Trophoblast cell (in vitro differentiated cells and primary cell): Measurements from ENCODE around the gene DNAJC28. TPM values are rescaled to one million over a fixed set of nuclear protein-coding genes. Genes with fewer than 3 reads are reported as not detected.

ENCODE experiments used
- DNase-seq, 2 donors: peaks; one replicate each; pipeline ENCODE4 v3.0.0-alpha.2; 2016
- H2AFZ ChIP-seq: 2 replicates; pipeline ENCODE4 v1.6.1; 2013; ENCODE audit warnings: low read length, moderate library complexity, mild to moderate bottlenecking; ENCODE audit not compliant: insufficient read depth, poor library complexity
- H2AK5ac ChIP-seq: 2 replicates; pipeline ENCODE4 v1.6.1; 2013; ENCODE audit warnings: mild to moderate bottlenecking, low read length
- H2BK120ac ChIP-seq: 2 replicates; pipeline ENCODE4 v1.6.1; 2013; ENCODE audit warnings: low read length, mild to moderate bottlenecking, moderate library complexity; ENCODE audit not compliant: insufficient read depth, poor library complexity
- H2BK12ac ChIP-seq: 2 replicates; pipeline ENCODE4 v1.6.1; 2013; ENCODE audit warnings: mild to moderate bottlenecking, low read length, moderate library complexity
- H2BK5ac ChIP-seq: 2 replicates; pipeline ENCODE4 v1.6.1; 2013; ENCODE audit warnings: low read length, low read depth, moderate library complexity, mild to moderate bottlenecking; ENCODE audit not compliant: poor library complexity
- H3K14ac ChIP-seq: 2 replicates; pipeline ENCODE4 v1.6.1; 2013; ENCODE audit warnings: mild to moderate bottlenecking, low read length
- H3K18ac ChIP-seq: 2 replicates; pipeline ENCODE4 v1.6.1; 2013; ENCODE audit warnings: mild to moderate bottlenecking, low read length
- H3K23ac ChIP-seq: 2 replicates; pipeline ENCODE4 v1.6.1; 2013; ENCODE audit warnings: low read length
- H3K27ac ChIP-seq: 2 replicates; pipeline ENCODE4 v1.5.1; 2013; ENCODE audit warnings: low read depth, mild to moderate bottlenecking, inconsistent platforms, low read length, moderate library complexity
- H3K27me3 ChIP-seq: 2 replicates; pipeline ENCODE4 v1.6.1; 2013; ENCODE audit warnings: inconsistent platforms, mild to moderate bottlenecking, low read length, moderate library complexity; ENCODE audit not compliant: insufficient read depth
- H3K36me3 ChIP-seq, 2 experiments: 1 replicate in 1 of 2; 2 replicates in 1 of 2; pipeline ENCODE4 v1.6.1; 2013; ENCODE audit warnings: low read length in 2 of 2, mild to moderate bottlenecking in 2 of 2, moderate library complexity in 1 of 2; ENCODE audit not compliant: insufficient read depth in 2 of 2, control insufficient read depth in 1 of 2
- H3K4ac ChIP-seq: 2 replicates; pipeline ENCODE4 v1.6.1; 2013; ENCODE audit warnings: low read depth, mild to moderate bottlenecking, low read length, moderate library complexity
- H3K4me1 ChIP-seq, 2 experiments: 1 replicate in 1 of 2; 2 replicates in 1 of 2; pipeline ENCODE4 v1.6.1; 2013; ENCODE audit warnings: low read length in 2 of 2, mild to moderate bottlenecking in 2 of 2, moderate library complexity in 1 of 2; ENCODE audit not compliant: insufficient read depth in 2 of 2, control insufficient read depth in 1 of 2
- H3K4me2 ChIP-seq: 2 replicates; pipeline ENCODE4 v1.6.1; 2013; ENCODE audit warnings: inconsistent platforms, mild to moderate bottlenecking, low read length, moderate library complexity
- H3K4me3 ChIP-seq: 2 replicates; pipeline ENCODE4 v1.5.1; 2013; ENCODE audit warnings: mild to moderate bottlenecking, low read depth, low read length, inconsistent platforms
- H3K79me1 ChIP-seq: one replicate; pipeline ENCODE4 v1.6.1; 2013; ENCODE audit warnings: low read length
- H3K79me2 ChIP-seq: 2 replicates; pipeline ENCODE4 v1.6.1; 2013; ENCODE audit warnings: low read length, mild to moderate bottlenecking; ENCODE audit not compliant: control insufficient read depth, insufficient read depth, poor library complexity
- H3K9ac ChIP-seq: 2 replicates; pipeline ENCODE4 v1.6.1; 2013; ENCODE audit warnings: mild to moderate bottlenecking, low read length
- H3K9me3 ChIP-seq: 2 replicates; pipeline ENCODE4 v1.6.1; 2013; ENCODE audit warnings: low read depth, mild to moderate bottlenecking, control low read depth, inconsistent platforms, low read length; ENCODE audit not compliant: insufficient read depth
- H4K12ac ChIP-seq: 2 replicates; pipeline ENCODE4 v1.6.1; 2013; ENCODE audit warnings: low read depth, mild to moderate bottlenecking, low read length, moderate library complexity
- H4K8ac ChIP-seq: 2 replicates; pipeline ENCODE4 v1.6.1; 2013; ENCODE audit warnings: low read depth, mild to moderate bottlenecking, low read length, moderate library complexity
- H4K91ac ChIP-seq: one replicate; pipeline ENCODE4 v1.6.1; 2013; ENCODE audit warnings: low read depth, mild to moderate bottlenecking, low read length, moderate library complexity
- WGBS: extraction: QIAGEN DNeasy Blood & Tissue Kit; methylation state at CpG from one replicate; pipeline ENCODE4 v1.1.7; 2013; ENCODE audit warnings: missing lambda C conversion rate; ENCODE audit not compliant: insufficient read length, insufficient coverage; ENCODE audit errors: extremely low coverage; 5-methylcytosine and 5-hydroxymethylcytosine counted together
- polyA plus RNA-seq: library from polyadenylated mRNA; stranded (reverse); fragments of 200-250 nt; gene quantifications from 2 replicates; pipeline ENCODE4 v1.2.3, GENCODE V29; 2013

The DNAJC28 gene, protein sequence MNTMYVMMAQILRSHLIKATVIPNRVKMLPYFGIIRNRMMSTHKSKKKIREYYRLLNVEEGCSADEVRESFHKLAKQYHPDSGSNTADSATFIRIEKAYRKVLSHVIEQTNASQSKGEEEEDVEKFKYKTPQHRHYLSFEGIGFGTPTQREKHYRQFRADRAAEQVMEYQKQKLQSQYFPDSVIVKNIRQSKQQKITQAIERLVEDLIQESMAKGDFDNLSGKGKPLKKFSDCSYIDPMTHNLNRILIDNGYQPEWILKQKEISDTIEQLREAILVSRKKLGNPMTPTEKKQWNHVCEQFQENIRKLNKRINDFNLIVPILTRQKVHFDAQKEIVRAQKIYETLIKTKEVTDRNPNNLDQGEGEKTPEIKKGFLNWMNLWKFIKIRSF
- 2.4 and 2.5 TPM in 2 replicates for polyA plus RNA-seq

- H3K79me2 ChIP-seq = no peaks in the 10 kb centered on the region
- peak within 1 kb of the TSS; percentile 62 for H3K18ac ChIP-seq
- peak within 1 kb of the TSS; percentile 89 for H2AFZ ChIP-seq
- peak within 1 kb of the TSS; percentile 56 for H3K27ac ChIP-seq
- H3K79me1 ChIP-seq = peaks cover 2% of the 10 kb centered on the region
- H4K8ac ChIP-seq = peak within 1 kb of the TSS; percentile 87
- no peaks in the 10 kb centered on the region for H3K36me3 ChIP-seq
- peak within 1 kb of the TSS; percentile 92 for H3K4me3 ChIP-seq
- H2BK5ac ChIP-seq = peak within 1 kb of the TSS; percentile 76
- peak within 1 kb of the TSS; percentile 91 for H3K9ac ChIP-seq
- no peaks in the 10 kb centered on the region for H3K27me3 ChIP-seq
- no peak within 1 kb of the TSS for H3K23ac ChIP-seq
- H2BK12ac ChIP-seq = no peak within 1 kb of the TSS
- peak within 1 kb of the TSS; percentile 85 for H3K4me2 ChIP-seq
- no peaks in the 10 kb centered on the region for H3K9me3 ChIP-seq
- H2AK5ac ChIP-seq = no peak within 1 kb of the TSS
- H4K12ac ChIP-seq = peak within 1 kb of the TSS; percentile 14
- H3K4me1 ChIP-seq = peaks cover 0 to 3% of the 10 kb centered on the region in 2 experiments
- no peak within 1 kb of the TSS for H2BK120ac ChIP-seq
- DNase-seq = peak; percentile 85 to 95
- no CpG with 5 or more reads among the region's 52 CpGs for WGBS
- H3K14ac ChIP-seq = no peak within 1 kb of the TSS
- no peak within 1 kb of the TSS for H3K4ac ChIP-seq
- peak within 1 kb of the TSS; percentile 40 for H4K91ac ChIP-seq
Observed at GRCh38 chr21:33491373-33492102, at the start of gene DNAJC28. TSS of gene DNAJC28 (minus strand) at chr21:33491716. CDS start at chr21:33489393, 2,323 bp downstream.

DNA sequence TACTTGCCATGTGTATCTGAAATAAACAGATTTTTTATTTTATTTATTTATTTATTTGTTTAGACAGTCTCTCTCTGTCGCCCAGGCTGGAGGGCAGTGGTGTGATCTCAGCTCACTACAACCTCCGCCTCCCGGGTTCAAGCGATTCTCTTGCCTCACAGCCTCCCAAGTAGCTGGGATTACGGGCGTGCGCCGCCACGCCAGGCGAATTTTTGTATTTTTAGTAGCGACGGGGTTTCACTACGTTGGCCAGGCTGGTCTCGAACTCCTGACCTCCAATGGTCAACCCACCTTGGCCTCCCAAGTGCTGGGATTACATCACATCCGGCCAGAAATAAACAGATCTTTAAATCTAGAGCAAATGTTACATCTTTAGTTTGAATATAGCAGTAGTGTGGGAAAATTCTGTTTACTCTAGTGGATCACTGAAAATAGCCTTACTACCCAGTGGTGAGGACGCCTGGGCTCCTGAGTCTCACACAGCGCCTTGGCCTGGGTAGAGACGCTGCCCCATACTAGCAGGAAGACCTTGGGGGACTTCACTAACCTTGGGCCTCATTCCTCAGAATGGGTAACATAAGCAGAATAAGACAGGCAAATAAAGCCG, 49.7 kb upstream of the DNAJC28 start:
- H3K79me2 ChIP-seq = peaks cover 8% of the 10 kb centered on the region
- H3K36me3 ChIP-seq = peaks cover 5 to 6% of the 10 kb centered on the region in 2 experiments
- H3K18ac ChIP-seq = no peak overlapping the region
- no CpG with 5 or more reads among the region's 19 CpGs for WGBS
- peak overlapping the region; percentile 95 for H3K4me2 ChIP-seq
- no peak overlapping the region for H2BK12ac ChIP-seq
- peak overlapping the region; percentile 57 for H3K9ac ChIP-seq
- no peak overlapping the region for H3K23ac ChIP-seq
- H2AK5ac ChIP-seq = no peak overlapping the region
- no peak overlapping the region for H3K14ac ChIP-seq
- H2BK120ac ChIP-seq = no peak overlapping the region
- H4K12ac ChIP-seq = peak overlapping the region; percentile 23
- no peak overlapping the region for H2AFZ ChIP-seq
- peak overlapping the region; percentile 64 for H3K4me3 ChIP-seq
- no peak overlapping the region for H2BK5ac ChIP-seq
- H3K4me1 ChIP-seq = peaks cover 0 to 4% of the 10 kb centered on the region in 2 experiments
- H3K27ac ChIP-seq = peak overlapping the region; percentile 16
- H3K4ac ChIP-seq = peak overlapping the region; percentile 26
- H3K79me1 ChIP-seq = peaks cover 10% of the 10 kb centered on the region
- peak overlapping the region; percentile 3 for H4K8ac ChIP-seq
- no peaks in the 10 kb centered on the region for H3K9me3 ChIP-seq
- peak in 1 of 2 donors; percentile 19 for DNase-seq
- H4K91ac ChIP-seq = no peak overlapping the region
- H3K27me3 ChIP-seq = no peaks in the 10 kb centered on the region

- Histone ChIP-seq H3K79me1 (peaks cover 10% of the 10 kb centered on the region), H3K4me2 (no peak overlapping the region), H3K4me3 (no peak overlapping the region), H3K23ac (no peak overlapping the region), H3K27me3 (no peaks in the 10 kb centered on the region), H3K18ac (no peak overlapping the region), H4K8ac (no peak overlapping the region), H3K79me2 (peaks cover 8% of the 10 kb centered on the region), H3K9ac (no peak overlapping the region), H2BK12ac (no peak overlapping the region), H2AFZ (no peak overlapping the region), H3K36me3 (peaks cover 5 to 8% of the 10 kb centered on the region in 2 experiments), H3K27ac (no peak overlapping the region), H3K4ac (no peak overlapping the region), H3K9me3 (no peaks in the 10 kb centered on the region), H3K14ac (no peak overlapping the region), H2BK120ac (no peak overlapping the region), H2BK5ac (no peak overlapping the region), H3K4me1 (peaks cover 0 to 4% of the 10 kb centered on the region in 2 experiments), H4K91ac (no peak overlapping the region), H4K12ac (no peak overlapping the region), H2AK5ac (no peak overlapping the region)
- DNase-seq = peak; percentile 17 to 76
- WGBS = no CpG with 5 or more reads among the region's 3 CpGs
Observed at GRCh38 chr21:33540711-33541104, 49.2 kb upstream of the DNAJC28 start.

- WGBS = no CpG with 5 or more reads among the region's 4 CpGs
- Histone ChIP-seq H4K91ac (no peak overlapping the region), H4K8ac (no peak overlapping the region), H4K12ac (no peak overlapping the region), H3K4me2 (no peak overlapping the region), H3K4me3 (no peak overlapping the region), H3K23ac (no peak overlapping the region), H3K36me3 (peaks cover 7 to 11% of the 10 kb centered on the region in 2 experiments), H3K4ac (peak overlapping the region; percentile 43), H3K9me3 (no peaks in the 10 kb centered on the region), H3K27me3 (no peaks in the 10 kb centered on the region), H2BK5ac (no peak overlapping the region), H2BK12ac (no peak overlapping the region), H2BK120ac (no peak overlapping the region), H3K79me1 (peaks cover 10% of the 10 kb centered on the region), H3K4me1 (peaks cover 0 to 4% of the 10 kb centered on the region in 2 experiments), H3K27ac (no peak overlapping the region), H2AK5ac (no peak overlapping the region), H2AFZ (no peak overlapping the region), H3K9ac (no peak overlapping the region), H3K18ac (no peak overlapping the region), H3K79me2 (peaks cover 8% of the 10 kb centered on the region), H3K14ac (no peak overlapping the region)
- peak; percentile 24 to 65 for DNase-seq
Observed at GRCh38 chr21:33539616-33540015, 48.1 kb upstream of the DNAJC28 start.
